ENCODE data around the gene DNAH14.

DNA sequence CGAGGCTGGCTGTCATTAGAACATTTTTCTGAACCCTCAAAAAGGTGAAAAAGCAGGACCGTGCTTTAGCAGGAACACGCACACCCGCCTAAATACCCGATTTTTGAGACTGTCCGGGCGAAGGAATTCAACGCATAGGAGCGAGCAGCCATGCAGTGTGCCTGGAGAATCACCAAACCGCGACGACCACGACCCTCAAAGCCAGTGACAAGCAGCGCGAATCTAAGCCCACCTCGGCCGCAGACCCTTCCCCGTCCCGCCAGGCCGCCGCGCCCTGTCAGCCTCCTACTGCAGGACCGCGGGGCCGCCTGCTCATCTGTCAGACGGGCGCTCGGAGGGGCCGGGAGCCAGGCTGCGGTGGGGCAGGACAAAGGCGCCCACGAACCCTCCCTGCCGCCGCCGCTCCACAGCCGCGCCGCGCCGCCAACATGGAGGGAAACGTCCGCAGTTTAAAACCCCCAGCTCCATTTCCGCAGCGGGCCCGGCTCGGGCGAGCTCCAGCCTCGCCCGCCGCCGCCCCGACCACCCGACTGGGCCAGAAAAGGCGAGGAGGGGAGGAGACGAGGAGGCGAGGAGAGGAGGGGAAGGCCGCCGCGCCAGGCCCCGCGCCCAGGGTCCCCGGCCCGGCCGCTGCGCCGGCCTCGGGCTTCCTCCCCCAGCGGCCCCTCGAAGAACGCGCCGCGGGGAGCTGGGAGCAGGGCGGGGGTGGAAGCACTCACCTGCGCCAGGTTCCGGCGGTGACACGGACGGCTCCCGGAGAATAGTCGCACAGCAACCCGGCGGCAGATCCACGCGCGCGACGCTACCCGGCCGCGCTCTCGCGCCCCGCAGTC, 498.0 kb downstream of the DNAH14 start, which contains the start of gene LBR:
- TF ChIP-seq, protein P1, sequence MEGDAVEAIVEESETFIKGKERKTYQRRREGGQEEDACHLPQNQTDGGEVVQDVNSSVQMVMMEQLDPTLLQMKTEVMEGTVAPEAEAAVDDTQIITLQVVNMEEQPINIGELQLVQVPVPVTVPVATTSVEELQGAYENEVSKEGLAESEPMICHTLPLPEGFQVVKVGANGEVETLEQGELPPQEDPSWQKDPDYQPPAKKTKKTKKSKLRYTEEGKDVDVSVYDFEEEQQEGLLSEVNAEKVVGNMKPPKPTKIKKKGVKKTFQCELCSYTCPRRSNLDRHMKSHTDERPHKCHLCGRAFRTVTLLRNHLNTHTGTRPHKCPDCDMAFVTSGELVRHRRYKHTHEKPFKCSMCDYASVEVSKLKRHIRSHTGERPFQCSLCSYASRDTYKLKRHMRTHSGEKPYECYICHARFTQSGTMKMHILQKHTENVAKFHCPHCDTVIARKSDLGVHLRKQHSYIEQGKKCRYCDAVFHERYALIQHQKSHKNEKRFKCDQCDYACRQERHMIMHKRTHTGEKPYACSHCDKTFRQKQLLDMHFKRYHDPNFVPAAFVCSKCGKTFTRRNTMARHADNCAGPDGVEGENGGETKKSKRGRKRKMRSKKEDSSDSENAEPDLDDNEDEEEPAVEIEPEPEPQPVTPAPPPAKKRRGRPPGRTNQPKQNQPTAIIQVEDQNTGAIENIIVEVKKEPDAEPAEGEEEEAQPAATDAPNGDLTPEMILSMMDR (IDR thresholded peaks at IDR 0.05 in 2 of 3, conservative IDR thresholded peaks at IDR 0.05 in 1 of 3; ENCODE audit: borderline replicate concordance in 1 of 3, insufficient read depth in 1 of 3, low read depth in 2 of 3, low read length in 2 of 3), result no peak
- no peak for TF ChIP-seq POLR2A (IDR thresholded peaks at IDR 0.05; ENCODE audit: borderline replicate concordance, extremely low read depth, insufficient read depth, insufficient read length)
- TF ChIP-seq, protein P2, sequence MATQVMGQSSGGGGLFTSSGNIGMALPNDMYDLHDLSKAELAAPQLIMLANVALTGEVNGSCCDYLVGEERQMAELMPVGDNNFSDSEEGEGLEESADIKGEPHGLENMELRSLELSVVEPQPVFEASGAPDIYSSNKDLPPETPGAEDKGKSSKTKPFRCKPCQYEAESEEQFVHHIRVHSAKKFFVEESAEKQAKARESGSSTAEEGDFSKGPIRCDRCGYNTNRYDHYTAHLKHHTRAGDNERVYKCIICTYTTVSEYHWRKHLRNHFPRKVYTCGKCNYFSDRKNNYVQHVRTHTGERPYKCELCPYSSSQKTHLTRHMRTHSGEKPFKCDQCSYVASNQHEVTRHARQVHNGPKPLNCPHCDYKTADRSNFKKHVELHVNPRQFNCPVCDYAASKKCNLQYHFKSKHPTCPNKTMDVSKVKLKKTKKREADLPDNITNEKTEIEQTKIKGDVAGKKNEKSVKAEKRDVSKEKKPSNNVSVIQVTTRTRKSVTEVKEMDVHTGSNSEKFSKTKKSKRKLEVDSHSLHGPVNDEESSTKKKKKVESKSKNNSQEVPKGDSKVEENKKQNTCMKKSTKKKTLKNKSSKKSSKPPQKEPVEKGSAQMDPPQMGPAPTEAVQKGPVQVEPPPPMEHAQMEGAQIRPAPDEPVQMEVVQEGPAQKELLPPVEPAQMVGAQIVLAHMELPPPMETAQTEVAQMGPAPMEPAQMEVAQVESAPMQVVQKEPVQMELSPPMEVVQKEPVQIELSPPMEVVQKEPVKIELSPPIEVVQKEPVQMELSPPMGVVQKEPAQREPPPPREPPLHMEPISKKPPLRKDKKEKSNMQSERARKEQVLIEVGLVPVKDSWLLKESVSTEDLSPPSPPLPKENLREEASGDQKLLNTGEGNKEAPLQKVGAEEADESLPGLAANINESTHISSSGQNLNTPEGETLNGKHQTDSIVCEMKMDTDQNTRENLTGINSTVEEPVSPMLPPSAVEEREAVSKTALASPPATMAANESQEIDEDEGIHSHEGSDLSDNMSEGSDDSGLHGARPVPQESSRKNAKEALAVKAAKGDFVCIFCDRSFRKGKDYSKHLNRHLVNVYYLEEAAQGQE (IDR thresholded peaks at IDR 0.05; ENCODE audit: low read depth), result no peak
- peak; percentile 83 for TF ChIP-seq POLR2AphosphoS5 (IDR thresholded peaks at IDR 0.05; ENCODE audit: low read depth, low read length)
- peak; percentile 55 for TF ChIP-seq SIN3A (IDR thresholded peaks at IDR 0.05; ENCODE audit: low read depth)
